Cardiac muscle cell (in vitro differentiated cells and primary cell): ENCODE results near the gene PBX1. TPM values are rescaled to one million over a fixed set of nuclear protein-coding genes. Genes with fewer than 3 reads are reported as not detected.

ENCODE experiments used
- DNase-seq, 2 donors: peaks; one replicate each; pipeline versions ENCODE4 v3.0.0 to v3.0.0-alpha.2; 2010 to 2017; ENCODE audit warnings: low read depth in 1 of 2, low spot score in 1 of 2
- H3K27ac ChIP-seq: fragments of 200-600 bp; sonication (generic); 2 replicates; pipeline ENCODE4 v1.5.1; 2016
- H3K27me3 ChIP-seq: fragments of 200-600 bp; sonication (generic); 2 replicates; pipeline ENCODE4 v1.6.0; 2016; ENCODE audit warnings: control low read depth
- H3K36me3 ChIP-seq: fragments of 200-600 bp; sonication (generic); 2 replicates; pipeline ENCODE4 v1.5.1; 2016; ENCODE audit warnings: control low read depth
- H3K4me1 ChIP-seq: fragments of 200-600 bp; sonication (generic); 2 replicates; pipeline ENCODE4 v1.8.1; 2017; ENCODE audit warnings: low read depth, mild to moderate bottlenecking, mixed run types
- H3K4me3 ChIP-seq: fragments of 200-600 bp; sonication (generic); 2 replicates; pipeline ENCODE4 v1.5.1; 2016; ENCODE audit warnings: mild to moderate bottlenecking
- H3K9me3 ChIP-seq: fragments of 200-600 bp; sonication (generic); 2 replicates; pipeline ENCODE4 v1.5.1; 2017; ENCODE audit warnings: low read depth, mild to moderate bottlenecking, control low read depth
- CTCF ChIP-seq: IDR thresholded peaks from 2 replicates; pipeline ENCODE4 v1.5.1; 2012; ENCODE audit warnings: low read depth, mild to moderate bottlenecking, low read length
- polyA plus RNA-seq: library from polyadenylated mRNA; unstranded; fragments of >200 nt; fragmentation: Nextera tagmentation; extraction: Ambion mirVana; gene quantifications from 2 replicates; pipeline ENCODE4 v1.2.1, GENCODE V29; 2016
- total RNA-seq: library from RNA; depleted of rRNA; stranded (reverse); fragments of >200 nt; gene quantifications from 2 replicates; pipeline ENCODE4 v1.2.3, GENCODE V29; 2016

Gene PBX1
- total and polyA plus RNA-seq, 2 experiments from 2014 or later: 43.5 to 182 TPM

DNA sequence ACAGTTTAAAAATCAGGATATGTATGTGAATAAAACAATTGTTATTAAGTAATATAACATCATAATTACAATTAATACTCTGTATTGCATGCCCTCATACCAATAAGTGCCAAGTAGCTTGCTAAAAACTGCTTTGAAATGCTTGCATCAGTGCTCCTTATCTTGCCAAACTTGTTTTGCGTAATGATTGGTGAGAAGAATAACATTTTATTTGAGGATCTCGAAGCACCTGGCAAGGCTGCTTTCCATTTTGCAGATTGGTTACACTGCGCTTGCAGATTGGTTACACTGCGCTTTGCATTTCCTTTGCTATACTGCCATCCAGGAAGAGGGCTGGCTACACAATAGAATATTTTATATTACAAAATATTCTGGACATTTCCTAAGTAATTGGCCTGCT, 1.7 kb upstream of the PBX1 start:
- no peak for TF ChIP-seq CTCF
- Histone ChIP-seq H3K9me3 (no peaks in the 10 kb centered on the region), H3K4me3 (no peak overlapping the region), H3K36me3 (no peaks in the 10 kb centered on the region), H3K4me1 (no peaks in the 10 kb centered on the region), H3K27ac (no peak overlapping the region), H3K27me3 (no peaks in the 10 kb centered on the region)
- DNase-seq: no peak

DNA sequence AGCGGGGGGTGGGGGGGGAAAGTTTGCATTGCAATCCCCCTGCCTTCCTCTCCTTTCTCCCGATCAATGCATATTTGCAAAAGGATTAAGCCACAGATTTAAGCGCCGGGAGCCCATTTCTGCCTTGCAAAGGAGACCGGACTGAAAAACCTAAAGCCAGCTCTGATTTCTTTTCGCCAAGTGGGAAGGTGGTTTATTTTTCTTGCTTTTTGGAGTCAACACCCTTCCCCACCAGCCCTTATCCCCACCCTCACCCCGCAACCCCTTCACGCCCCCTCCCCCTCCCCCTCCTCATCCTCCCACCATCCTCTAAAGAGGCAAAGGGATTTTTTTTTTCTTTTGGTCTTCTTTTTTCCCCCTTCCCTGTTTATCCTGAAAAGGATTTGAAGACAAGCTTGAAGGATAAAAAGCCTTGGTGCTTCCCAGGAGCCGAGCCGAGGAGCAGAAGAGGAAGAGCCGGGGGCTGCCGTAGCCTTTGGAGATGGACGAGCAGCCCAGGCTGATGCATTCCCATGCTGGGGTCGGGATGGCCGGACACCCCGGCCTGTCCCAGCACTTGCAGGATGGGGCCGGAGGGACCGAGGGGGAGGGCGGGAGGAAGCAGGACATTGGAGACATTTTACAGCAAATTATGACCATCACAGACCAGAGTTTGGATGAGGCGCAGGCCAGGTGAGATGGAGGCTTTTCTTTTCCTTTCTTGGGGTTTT, 513 bp downstream of the PBX1 start:
- H3K9me3 ChIP-seq: no peaks in the 10 kb centered on the region
- peak; percentile 50 to 59 for DNase-seq
- peaks cover 1% of the 10 kb centered on the region for H3K4me1 ChIP-seq
- TF ChIP-seq CTCF: no peak
- H3K36me3 ChIP-seq: no peaks in the 10 kb centered on the region
- peak overlapping the region; percentile 97 for H3K4me3 ChIP-seq
- H3K27ac ChIP-seq: peak overlapping the region; percentile 88
- no peaks in the 10 kb centered on the region for H3K27me3 ChIP-seq

DNA sequence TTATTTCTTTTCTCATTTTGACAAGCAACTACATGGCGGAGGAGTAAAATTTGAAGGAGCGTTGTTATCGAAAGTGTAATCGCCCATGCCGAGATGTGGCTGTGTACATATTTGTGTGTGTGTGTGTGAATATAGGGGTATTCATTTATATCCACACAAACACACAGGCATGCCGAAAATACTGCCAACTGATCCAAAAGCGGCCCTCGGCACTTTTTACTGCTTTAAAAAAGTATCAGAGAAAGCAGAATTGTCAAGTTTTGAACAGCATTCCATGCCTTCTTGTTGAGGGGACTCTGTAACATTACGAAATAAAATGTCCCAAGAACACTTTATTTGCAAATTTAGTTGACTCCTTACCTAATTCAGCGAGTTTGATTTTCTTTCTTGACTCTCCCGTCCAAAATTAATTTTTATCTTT, 1.1 kb downstream of the PBX1 start:
- H3K9me3 ChIP-seq: no peaks in the 10 kb centered on the region
- no peaks in the 10 kb centered on the region for H3K27me3 ChIP-seq
- H3K4me1 ChIP-seq: peaks cover 8% of the 10 kb centered on the region
- H3K36me3 ChIP-seq: no peaks in the 10 kb centered on the region
- peak overlapping the region; percentile 97 for H3K4me3 ChIP-seq
- peak overlapping the region; percentile 88 for H3K27ac ChIP-seq
- DNase-seq: no peak
- TF ChIP-seq CTCF: no peak

DNA sequence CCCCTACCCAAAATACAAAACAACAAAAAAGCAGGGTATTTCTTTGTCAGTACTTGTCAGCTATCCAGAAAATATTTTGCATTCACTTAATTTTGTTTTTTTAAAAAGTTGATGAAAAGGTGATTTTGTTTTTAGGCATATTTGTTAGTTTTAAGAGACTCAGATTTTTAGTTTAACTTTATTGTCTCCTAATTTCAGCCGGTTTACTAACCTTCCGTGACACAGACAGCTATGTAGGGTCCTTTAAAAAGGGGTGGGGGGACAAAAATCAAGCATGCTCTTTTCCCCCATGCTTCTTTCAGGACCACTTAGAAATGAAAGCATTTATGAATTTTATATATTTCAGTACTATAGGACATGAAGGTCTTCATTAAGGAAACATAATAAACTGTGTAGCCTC, 1.6 kb downstream of the PBX1 start:
- Histone ChIP-seq H3K4me1 (peaks cover 12% of the 10 kb centered on the region), H3K36me3 (no peaks in the 10 kb centered on the region), H3K9me3 (no peaks in the 10 kb centered on the region), H3K27me3 (no peaks in the 10 kb centered on the region), H3K27ac (peak overlapping the region; percentile 88), H3K4me3 (peak overlapping the region; percentile 97)
- TF ChIP-seq CTCF: no peak
- no peak for DNase-seq

DNA sequence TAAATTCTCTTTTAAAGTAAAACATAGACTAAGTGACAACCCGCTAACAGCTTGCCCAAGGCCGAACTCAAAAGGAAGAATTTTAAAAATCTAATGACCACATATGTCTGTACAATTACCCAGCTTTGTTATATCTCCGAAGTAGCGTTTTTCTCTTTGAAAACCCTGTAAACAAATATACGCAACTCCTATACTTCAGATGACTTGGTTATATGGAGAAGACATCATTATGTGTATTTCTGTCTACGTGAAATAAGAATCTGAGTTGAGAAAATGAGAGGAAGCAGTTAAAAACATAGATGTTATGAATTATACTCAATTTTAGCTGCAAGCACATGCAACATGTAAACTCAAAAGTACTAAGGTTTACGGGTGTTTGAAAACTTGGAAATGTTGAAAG, 2.0 kb downstream of the PBX1 start:
- peak overlapping the region; percentile 88 for H3K27ac ChIP-seq

More for the DNA sequence above, 2.0 kb downstream of the PBX1 start:
- no peak for DNase-seq
- Histone ChIP-seq H3K27me3 (no peaks in the 10 kb centered on the region), H3K36me3 (no peaks in the 10 kb centered on the region), H3K4me3 (peak overlapping the region; percentile 97), H3K9me3 (no peaks in the 10 kb centered on the region), H3K4me1 (peaks cover 16% of the 10 kb centered on the region)
- TF ChIP-seq CTCF: no peak
